UCSD-AML1 (cell line): Measurements from ENCODE around the gene VWA5B2.
A peak's percentile ranks its signal among the peaks of the same experiment; 100 is the strongest.
"Not testable (repeated sequence)": the region's sequence is repeated elsewhere in the genome, so short reads cannot be mapped to it uniquely, and the experiment has no call there.

ENCODE experiments used
- DNase-seq: peaks from one replicate; lab custom pipeline; 2025; ENCODE audit not compliant: unreplicated experiment; lab: John Stamatoyannopoulos, UW

The VWA5B2 gene

DNA sequence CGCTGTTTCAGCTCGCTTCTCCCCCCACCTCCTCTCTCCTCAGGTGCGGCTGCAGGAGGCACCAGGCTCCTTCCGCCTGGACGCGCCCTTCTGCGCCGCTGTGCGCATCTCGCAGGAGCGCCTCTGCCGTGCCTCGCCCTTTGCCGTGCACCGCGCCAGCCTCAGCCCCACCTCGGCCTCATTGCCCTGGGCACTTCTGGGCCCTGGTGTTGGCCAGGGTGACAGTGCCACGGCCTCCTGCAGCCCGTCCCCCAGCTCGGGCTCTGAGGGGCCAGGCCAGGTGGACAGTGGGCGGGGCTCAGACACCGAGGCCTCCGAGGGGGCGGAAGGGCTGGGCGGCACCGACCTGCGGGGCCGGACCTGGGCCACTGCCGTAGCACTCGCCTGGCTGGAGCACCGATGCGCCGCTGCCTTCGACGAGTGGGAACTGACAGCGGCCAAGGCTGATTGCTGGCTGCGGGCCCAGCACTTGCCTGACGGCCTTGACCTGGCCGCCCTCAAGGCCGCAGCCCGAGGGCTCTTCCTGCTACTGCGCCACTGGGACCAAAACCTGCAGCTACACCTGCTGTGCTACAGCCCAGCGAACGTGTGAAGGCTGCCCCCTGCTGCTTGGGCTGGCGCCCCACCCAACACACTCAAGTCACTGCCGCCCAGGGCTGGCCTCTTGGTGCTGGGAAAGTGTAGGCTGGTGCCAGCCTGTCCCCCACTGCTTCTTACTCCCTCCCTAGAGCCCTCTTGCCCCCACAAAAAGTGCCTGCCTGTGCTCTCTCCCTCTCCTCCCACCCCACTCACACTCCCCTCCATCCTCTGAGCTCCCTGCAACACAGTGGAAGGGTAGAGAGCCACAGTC, 12.3 kb downstream of the VWA5B2 start:
- no peak for DNase-seq

DNA sequence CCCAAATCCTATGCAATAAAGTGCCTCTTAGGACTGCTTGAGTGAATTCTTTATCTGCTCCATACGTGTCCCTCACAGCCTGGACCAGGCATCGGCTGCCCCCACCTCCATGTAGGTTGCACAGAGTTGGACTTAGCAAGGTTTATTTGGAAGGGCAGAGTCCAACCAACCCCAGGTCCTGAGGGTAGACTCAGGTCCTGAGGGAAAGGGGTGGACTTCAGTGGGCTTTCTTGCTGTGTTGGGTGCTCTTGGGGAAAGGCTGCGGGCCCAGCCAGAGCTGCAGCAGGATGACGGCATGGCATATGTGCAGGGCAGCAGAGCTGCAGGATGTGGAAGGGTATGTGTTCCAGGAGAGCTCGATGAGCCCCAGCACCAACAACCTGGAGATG, 12.9 kb downstream of the VWA5B2 start:
- DNase-seq = no peak

DNA sequence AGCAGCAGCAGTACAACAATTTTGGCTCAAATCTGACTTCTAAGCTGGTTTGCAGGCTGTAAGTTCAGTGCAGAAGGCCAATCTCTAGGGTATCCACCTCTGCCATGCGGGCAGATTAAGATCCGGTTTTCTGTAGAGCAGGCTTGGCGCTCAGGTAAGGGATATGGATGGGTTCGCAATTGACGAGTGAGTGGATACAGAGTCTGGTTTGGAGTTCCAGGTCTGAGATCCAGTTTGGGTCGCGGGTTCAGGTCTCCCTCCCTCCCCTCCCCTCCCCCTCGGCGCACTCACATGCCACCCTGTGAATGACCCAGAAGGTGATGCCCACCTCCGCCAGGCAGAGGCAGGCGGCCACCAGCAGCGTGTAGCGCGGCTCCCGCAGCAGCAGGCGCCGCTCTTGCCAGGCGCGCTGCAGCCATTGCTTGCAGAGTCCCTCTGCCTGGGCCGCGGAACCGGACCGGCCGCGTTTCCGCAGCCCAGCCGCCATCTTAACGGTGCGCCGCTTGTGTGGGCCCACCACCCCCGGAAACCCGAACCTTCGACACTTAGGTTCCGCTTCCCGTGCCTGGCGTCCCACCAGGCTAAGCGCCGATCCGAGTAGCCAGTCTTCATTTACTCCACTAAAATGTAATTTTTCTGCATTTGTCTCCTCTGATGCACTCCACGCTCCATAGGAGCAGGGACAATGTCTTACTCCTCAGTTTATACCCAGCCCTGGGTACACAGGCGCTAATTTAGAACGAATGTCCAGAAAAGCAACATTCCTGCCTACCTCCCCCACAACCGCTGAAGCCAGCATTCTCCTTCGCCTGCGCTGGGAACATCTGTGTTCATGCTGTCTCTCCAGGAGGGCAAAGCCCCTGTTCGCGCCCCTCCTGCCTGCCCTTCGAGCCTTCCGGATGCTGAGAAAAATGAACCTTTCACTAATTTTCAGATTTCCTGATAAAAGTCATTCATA, 19.3 kb downstream of the VWA5B2 start, which contains the start of gene ALG3:
Gene ALG3, minus strand, starts transcription at position 509 of the 958 bp plus-strand sequence. Its CDS starts 22 bp downstream, at position 487.
- peak; percentile 89 for DNase-seq

DNA sequence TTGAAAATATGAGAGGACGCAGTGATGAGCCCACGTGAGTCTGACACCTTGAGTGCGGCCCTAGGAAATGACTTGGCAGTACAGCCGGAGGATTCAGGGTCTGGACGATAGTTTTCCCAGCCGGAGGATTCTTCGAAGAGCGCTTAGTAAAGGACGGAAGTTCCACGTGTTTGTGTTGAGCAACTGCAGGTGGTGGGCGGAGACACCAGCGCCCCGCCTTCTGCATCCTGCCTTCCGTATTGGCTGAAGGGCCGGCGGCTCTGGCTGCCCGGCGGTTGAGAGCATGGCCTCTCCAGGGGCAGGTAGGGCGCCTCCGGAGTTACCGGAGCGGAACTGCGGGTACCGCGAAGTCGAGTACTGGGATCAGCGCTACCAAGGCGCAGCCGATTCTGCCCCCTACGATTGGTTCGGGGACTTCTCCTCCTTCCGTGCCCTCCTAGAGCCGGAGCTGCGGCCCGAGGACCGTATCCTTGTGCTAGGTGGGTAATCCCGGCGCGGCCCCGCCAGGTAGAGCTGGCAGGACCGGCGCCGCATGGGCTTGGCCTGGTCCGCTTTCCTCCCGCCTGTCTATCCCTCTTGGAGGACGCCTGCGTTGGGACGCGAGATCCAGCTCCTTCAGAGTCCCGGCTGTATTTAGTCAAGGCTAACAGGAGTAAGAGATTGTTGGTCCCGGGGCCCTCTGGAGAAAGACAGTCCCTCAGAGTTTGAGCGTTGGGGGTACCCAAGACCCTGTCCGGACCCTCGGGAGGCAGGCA, 20.2 kb downstream of the VWA5B2 start, which contains the start of gene EEF1AKMT4:
Gene EEF1AKMT4, plus strand, starts transcription at position 261 of the 755 bp plus-strand sequence. Its CDS starts 23 bp downstream, at position 284.
- peak; percentile 96 for DNase-seq

DNA sequence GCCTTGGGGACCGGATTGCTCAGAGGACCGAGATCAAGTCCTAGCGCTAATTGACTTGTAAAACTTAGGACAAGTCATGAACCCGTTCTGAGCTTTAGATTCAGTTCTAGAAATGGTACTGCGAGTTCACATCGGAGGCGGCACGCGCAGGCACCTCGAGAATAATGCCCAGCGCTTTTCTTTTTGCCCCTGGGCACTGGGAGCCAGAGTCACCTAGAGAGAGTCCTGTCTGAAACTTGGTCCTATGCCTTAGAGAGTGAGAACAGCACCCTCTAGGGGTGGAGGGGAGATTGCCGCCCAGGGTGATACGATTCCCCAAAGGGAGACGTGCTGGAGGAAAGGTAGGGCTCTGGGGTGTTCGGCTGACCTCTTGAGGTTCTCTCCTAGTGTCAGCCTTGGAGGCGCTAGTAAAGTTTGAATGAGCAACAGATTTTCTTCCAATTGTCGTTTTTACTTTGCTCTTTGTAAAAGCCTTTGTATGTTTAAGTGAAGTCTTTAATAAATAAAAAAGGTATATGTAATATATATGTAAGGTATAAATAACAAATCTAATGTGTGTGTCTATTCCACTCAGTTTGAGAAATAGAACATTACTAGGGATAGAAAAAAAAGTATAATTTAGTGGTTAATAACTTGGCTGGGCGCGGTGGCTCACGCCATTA, 20.9 kb downstream of the VWA5B2 start:
- DNase-seq = peak; percentile 89

DNA sequence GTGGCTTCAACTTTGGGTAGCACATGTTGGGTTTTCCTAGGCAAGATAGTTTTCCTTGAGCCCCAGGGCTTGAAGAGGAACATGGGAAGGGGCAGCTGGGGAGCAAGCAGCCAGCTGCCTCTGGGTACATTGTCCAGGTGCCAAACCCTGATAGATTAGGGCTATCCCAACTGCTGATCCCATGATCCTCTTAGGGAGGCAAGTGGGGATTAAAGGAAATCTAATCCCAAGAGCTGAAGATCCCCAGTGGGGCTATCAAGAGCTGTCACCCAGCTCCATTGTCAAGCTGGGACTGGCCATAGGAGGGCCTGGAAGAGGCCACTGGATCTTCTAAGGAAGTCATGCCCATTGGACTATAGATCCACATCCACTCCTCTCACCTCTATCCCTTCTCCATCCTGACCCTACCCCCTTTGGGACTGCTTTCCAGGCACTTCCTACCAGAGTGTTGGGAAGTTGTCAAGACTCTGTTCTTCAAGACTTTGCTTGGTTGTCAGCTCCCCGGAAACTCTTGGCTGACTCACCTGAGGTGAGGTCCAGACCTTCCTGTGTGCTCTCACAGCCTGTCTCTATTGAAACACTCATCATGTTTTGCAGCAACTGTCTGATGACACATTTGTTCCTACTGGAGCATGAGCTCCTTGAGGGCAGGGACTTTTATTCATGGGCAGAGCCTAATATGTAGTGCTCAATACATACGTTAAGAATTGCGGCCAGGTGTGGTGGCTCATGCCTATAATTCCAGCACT, 26.1 kb downstream of the VWA5B2 start:
- no peak for DNase-seq

DNA sequence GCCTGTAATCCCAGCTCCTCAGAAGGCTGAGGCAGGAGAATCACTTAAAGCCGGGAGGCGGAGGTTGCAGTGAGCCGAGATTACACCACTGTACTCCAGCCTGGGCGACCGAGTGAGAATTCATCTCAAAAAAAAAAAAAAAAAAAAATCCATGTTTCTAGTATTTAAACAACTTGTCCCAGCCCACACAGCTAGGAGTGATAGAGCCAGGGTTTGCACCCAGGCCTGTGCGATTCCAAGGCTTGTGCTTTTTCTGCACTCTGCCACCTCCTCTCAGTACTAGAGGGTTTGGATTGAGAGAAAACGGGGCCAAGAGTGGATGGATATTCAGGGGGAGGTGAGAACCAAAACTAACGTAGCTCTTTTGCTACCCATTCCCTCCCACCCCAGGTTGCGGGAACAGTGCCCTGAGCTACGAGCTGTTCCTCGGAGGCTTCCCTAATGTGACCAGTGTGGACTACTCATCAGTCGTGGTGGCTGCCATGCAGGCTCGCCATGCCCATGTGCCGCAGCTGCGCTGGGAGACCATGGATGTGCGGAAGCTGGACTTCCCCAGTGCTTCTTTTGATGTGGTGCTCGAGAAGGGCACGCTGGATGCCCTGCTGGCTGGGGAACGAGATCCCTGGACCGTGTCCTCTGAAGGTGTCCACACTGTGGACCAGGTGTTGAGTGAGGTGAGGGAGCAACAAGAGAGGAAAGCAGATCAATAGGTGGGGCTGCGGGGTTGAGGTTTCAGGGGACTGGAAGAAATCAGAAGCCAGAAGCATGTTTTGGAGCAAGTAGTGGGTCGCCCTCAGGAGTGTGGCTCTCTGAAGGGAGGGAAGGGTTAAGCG, 27.9 kb downstream of the VWA5B2 start:
- no peak for DNase-seq

DNA sequence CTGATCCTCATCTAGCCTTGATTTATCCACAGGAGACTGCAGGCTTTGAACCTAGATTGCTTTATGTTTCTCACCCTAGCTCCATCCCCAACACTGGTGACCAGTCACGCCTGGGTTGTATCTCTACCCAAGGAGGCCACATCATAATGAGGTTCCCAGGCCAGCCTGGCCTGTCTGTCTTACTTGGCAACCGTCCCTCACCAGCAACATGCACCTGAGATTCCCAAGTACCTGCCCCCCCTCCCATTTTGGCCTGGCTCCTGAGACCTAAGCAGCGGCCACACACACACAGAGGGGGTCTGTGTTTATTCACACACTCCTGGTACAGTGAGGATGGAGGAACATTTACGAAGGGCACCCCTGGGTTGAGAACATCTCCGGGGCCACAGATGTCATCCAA, 29.5 kb downstream of the VWA5B2 start:
- DNase-seq = no peak

DNA sequence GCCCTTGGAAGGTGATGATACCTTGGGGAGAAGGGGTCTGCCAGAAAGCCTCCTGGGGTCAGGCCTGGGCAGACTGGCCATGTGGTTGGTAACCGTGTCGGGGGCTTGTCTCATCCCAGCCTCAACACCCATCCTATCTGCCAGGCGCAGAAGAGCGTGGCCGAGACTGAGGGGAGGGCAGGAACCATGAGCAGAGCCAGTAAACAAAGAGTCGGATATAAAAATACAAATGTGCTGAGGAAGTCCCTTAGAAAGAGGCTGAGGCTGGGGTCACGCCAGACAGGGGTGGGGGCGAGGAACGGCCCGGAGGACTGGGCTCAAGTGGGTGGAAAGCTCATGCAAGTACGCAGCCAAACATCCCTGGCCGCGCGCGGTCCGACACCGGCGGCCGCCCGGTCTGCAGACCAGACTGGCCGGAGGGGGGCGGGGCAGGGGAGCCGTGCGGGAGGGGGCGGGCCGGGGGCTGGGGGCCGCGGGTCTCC, 30.1 kb downstream of the VWA5B2 start:
- no peak for DNase-seq

DNA sequence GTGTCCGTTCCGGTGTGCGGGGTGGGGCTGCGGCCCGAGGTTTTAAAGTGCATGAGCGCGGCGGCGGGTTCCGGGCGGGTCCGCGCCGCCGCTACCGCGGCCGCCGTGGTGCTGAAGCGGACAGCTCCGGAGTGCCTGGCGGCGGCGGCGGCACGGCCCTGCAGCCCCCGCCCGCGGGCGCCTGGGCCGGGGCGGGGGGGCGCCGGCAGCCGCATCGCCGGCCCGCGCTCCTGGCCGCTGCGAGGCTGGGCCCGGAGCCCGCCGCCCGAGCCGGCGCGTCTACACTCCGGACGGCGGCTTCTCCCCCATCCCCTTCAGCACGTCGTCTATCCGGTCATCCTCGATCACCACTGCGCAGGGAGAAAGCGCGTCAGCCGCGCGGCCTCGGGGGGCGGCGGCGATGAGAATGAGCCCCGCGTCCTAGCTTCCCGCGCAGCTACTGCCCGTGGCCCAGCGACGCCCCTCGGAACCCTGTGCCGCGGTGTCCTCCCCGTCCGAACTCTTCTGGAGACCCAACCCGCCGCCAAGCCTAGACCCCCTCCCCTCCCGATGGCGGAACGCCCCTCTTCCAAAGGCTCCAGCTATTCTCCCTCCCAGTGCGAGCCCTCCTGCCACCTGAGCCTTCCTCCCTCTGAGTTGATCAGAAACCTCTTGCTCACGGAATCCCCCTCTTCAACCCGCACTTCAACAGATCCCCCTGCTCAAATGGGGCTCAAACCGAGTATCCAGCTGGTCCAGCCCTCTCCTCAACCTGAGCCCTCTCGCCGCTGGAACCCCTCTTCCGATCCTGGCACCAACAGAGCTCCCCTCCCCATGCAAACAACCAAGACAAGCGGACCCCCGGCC, 30.7 kb downstream of the VWA5B2 start:
- DNase-seq = no peak

DNA sequence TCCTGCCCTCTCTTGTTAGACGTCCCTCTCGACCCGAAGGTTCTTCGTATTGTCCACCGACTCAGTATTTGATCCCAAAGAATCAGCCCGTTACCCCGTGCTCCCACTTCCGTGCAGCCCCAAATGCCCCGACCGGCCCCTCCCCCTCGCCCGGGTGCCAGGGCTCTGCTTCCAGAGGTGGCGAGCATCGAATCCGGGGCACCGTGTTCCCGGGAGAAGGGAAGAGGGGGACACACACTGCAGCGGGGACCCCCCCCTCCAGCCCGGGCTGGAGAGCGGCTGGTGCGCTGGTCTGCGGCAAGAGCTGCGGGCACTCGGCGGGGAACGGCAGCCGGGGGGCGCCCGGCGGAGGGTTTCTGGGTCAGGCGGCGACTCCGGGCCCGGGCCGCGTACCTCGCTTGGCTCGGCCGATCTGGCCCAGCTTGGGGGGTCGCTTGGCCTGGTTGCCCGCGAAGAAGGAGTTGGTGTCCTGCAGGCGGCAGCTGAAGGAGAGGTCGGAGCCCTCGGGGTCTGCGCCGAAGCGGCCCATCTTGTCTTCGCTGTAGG, 31.4 kb downstream of the VWA5B2 start:
- no peak for DNase-seq

DNA sequence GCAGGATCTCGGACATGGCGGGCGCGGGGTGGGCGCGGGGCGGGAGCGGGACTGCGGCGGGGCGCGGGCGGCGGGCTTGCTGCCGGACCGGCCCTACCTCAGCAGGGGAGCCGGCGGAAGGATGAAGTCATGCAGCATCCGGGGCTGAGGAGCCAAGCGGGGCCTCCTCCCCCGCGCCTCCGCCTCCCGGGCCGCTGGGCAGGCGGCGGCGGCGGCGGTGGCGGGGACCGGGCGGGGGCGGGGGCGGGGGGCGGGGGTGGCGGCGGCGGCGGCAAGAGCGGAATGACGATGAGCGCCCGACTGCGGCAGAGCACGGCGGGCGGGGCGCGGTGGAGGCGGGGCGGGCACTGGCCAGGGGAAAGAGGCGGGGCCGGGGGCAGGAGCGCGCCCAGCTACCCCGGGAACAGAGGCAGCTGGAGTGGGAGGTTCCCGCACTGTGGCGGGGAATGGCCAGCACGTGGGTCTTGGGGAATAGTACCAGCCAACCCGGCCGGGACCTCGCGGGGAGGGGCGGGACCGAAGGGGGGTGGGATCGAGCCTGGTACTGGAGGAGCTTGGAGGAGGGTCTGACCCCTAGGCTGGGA, 32.0 kb downstream of the VWA5B2 start, which contains the start of gene CAMK2N2:
Gene CAMK2N2, minus strand, starts transcription at position 284 of the 584 bp plus-strand sequence. Its CDS starts 268 bp downstream, at position 16.
- peak; percentile 44 for DNase-seq

DNA sequence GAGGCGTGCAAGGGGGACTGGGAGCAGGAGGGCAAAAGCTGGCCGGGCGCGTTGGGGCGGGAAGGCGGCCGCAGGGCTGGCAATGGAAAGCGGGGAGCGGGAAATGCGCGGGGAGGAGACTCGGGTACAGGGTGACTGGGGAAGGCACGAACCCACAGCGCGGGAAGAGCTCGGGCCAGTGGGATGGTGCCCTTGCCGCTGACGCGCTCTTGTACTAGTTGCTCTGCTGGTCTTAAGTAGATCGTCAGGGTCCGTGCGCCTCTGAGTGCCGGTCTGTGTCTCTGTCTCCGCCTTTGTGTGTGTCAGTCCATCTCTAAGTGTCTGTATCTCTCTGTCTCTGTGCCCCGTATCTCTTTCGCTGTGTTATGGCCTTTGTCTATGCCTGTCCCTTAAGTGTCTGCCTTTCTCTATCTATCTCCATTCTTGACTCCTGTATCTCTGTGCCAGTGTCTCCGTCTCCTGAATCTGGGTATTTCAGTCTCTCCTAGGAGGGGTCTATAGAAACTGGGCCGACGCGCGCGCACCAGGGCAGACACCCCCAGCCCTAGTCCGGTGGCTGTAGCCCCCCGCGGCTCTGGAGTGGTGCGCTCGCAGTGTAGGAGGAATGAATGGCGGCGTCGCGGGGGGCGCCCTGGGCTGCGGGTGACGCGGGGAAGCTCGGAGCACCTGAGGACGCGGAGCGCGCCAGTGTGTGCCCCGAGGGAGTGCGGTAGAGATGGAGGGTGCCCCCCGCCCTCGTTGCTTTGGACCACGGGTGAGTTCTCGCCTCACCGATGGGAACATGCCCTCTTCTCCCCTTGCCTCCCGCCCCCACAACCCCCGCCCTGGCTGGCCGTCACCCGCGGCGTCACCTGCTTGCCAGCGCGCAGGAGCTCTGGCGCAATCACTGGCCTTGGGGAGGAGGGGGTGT, 32.7 kb downstream of the VWA5B2 start:
- DNase-seq = no peak

DNA sequence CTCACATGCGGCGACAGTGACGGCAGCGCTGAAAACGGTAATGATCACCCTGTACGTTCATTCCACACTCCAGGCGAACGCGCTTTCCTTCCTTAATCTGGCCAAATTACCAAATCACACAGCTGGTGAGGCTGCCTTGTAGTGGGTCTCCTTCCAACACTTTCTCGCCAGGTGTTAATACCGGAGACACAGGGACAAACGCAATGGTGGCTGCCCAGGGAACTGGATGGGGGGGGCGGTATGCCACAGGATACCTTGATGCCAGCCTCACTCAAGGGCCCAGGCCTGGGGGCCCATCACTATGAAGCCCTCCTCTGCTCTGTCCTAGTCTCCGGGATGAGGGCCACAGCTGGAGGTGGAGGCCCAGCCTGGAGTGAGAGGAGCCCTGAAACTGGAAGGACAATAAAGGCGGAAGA, 33.4 kb downstream of the VWA5B2 start:
- DNase-seq = no peak

DNA sequence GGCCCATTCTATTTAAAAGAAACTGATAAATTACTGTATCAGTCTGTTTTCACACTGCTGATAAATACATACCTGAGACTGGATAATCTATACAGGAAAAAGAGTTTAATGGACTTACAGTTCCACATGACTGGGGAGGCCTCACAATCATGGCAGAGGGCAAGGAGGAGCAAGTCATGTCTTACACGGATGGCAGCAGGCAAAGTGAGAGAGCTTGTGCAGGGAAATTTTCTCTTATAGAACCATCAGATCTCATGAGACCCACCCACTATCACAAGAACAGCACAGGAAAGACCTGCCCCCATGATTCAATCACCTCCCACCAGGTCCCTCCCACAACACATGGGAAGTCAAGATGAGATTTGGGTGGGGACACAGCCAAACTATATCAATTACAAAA, 37.9 kb downstream of the VWA5B2 start:
- not testable (repeated sequence) for DNase-seq

DNA sequence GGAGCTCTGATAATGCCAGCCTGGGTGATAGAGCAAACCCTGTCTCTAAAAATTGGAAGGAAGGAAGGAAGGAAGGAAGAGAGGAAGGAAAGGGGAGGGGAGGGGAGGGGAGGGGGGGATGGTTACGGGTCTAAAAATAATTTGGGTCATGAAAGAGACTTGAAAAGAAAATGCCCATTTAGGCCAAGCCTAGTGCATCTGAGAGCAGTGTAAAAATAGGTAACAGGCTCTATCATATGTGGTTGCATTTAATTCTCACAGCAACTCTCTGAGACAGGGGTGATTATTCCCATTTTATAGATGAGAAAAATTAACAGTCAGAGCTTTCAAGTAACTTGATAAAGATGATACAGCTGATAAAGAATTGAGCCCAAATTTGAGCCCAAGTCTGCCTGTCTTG, 42.9 kb downstream of the VWA5B2 start:
- no peak for DNase-seq
